Activated CD4-positive, CD25-positive, alpha-beta regulatory T cell treated with anti-CD3 and anti-CD28 coated beads, Interleukin-2, amount 50 U/mL, for 24 hours (primary cell): Measurements from ENCODE around the gene MCM9.
"Not testable (repeated sequence)": the region's sequence is repeated elsewhere in the genome, so short reads cannot be mapped to it uniquely, and the experiment has no call there.

Experiments
- ATAC-seq, 2 donors: fragments of 150-1000 bp; cut with Tn5 transposase; one replicate each; pipeline ENCODE4 v1.10.0; 2021; ENCODE audit warnings: mild to moderate bottlenecking in 1 of 2, moderate library complexity in 1 of 2

MCM9 gene

GRCh38 chr6:118862443-118862842 is 72.5 kb downstream of the MCM9 start:
- ATAC-seq: no peak

GRCh38 chr6:118860880-118861279 is 74.1 kb downstream of the MCM9 start:
- no peak for ATAC-seq

- ATAC-seq: no peak
Measured at GRCh38 chr6:118860363-118860762, 74.6 kb downstream of the MCM9 start.

- ATAC-seq: peak in 1 of 2 donors; percentile 17
Measured at GRCh38 chr6:118859517-118860064, 75.4 kb downstream of the MCM9 start.

GRCh38 chr6:118856301-118856700 is 78.7 kb downstream of the MCM9 start:
- ATAC-seq: no peak

- ATAC-seq: no peak
Measured at GRCh38 chr6:118853408-118853807, 81.6 kb downstream of the MCM9 start.

GRCh38 chr6:118844915-118845314 is 90.0 kb downstream of the MCM9 start:
- ATAC-seq: peak; percentile 81 to 87

- ATAC-seq: peak; percentile 76 to 79
Measured at GRCh38 chr6:118843685-118844390, 91.1 kb downstream of the MCM9 start.

- no peak for ATAC-seq
Measured at GRCh38 chr6:118830691-118831090, 104.3 kb downstream of the MCM9 start.

- no peak for ATAC-seq
Measured at GRCh38 chr6:118829817-118830478, 105.0 kb downstream of the MCM9 start.

GRCh38 chr6:118826096-118826495 is 108.9 kb downstream of the MCM9 start:
- ATAC-seq: no peak

- ATAC-seq: no peak
Measured at GRCh38 chr6:118825661-118826060, 109.3 kb downstream of the MCM9 start.

- no peak for ATAC-seq
Measured at GRCh38 chr6:118815495-118815894, 119.5 kb downstream of the MCM9 start.

GRCh38 chr6:118813775-118814174 is 121.2 kb downstream of the MCM9 start:
- ATAC-seq: peak; percentile 44 to 57

GRCh38 chr6:118812970-118813369 is 122.0 kb downstream of the MCM9 start:
- ATAC-seq: no peak

GRCh38 chr6:118810420-118811027 is 124.4 kb downstream of the MCM9 start:
- peak; percentile 94 to 95 for ATAC-seq

- ATAC-seq: peak in 1 of 2 donors; percentile 50
Measured at GRCh38 chr6:118808793-118809638, 125.9 kb downstream of the MCM9 start.

- no peak for ATAC-seq
Measured at GRCh38 chr6:118804091-118804490, 130.9 kb downstream of the MCM9 start.

GRCh38 chr6:118801257-118801656 is 133.7 kb downstream of the MCM9 start:
- ATAC-seq: no peak

GRCh38 chr6:118800394-118801071 is 134.4 kb downstream of the MCM9 start:
- ATAC-seq: peak; percentile 91 to 94

- ATAC-seq: no peak
Measured at GRCh38 chr6:118799826-118800225, 135.1 kb downstream of the MCM9 start.

- ATAC-seq: not testable (repeated sequence)
Measured at GRCh38 chr6:118796548-118796947, 138.4 kb downstream of the MCM9 start.
